Esophagus (tissue), 2 donors: ENCODE data around the gene MZB1. TPM values are rescaled to one million over a fixed set of nuclear protein-coding genes. Genes with fewer than 3 reads are reported as not detected.
"Not testable (repeated sequence)": the region's sequence is repeated elsewhere in the genome, so short reads cannot be mapped to it uniquely, and the experiment has no call there.

Experiments used
- H3K27ac ChIP-seq, 2 donors: one replicate each; pipeline ENCODE4 v1.5.1; 2013; ENCODE audit warnings: low read depth in 2 of 2, mild to moderate bottlenecking in 2 of 2, inconsistent platforms in 1 of 2, low read length in 1 of 2, moderate library complexity in 1 of 2
- H3K27me3 ChIP-seq, 2 donors: one replicate each; pipeline ENCODE4 v1.6.1; 2013; ENCODE audit warnings: low read length in 2 of 2, control low read depth in 1 of 2, mild to moderate bottlenecking in 1 of 2; ENCODE audit not compliant: insufficient read depth in 2 of 2, control insufficient read depth in 1 of 2
- H3K36me3 ChIP-seq, 2 donors: one replicate each; pipeline ENCODE4 v1.6.1; 2013; ENCODE audit warnings: low read length in 1 of 2; ENCODE audit not compliant: control insufficient read depth in 2 of 2, insufficient read depth in 2 of 2
- H3K4me1 ChIP-seq, 2 donors: one replicate each; pipeline ENCODE4 v1.6.1; 2013; ENCODE audit warnings: low read length in 1 of 2; ENCODE audit not compliant: control insufficient read depth in 2 of 2, insufficient read depth in 2 of 2
- H3K4me3 ChIP-seq, 2 donors: one replicate each; pipeline ENCODE4 v1.5.1; 2013; ENCODE audit warnings: low read length in 2 of 2, mild to moderate bottlenecking in 2 of 2, low read depth in 1 of 2, moderate library complexity in 1 of 2
- H3K9me3 ChIP-seq, 2 donors: one replicate each; pipeline ENCODE4 v1.6.1; 2013; ENCODE audit warnings: mild to moderate bottlenecking in 2 of 2, low read depth in 1 of 2, low read length in 1 of 2, moderate library complexity in 1 of 2; ENCODE audit not compliant: control insufficient read depth in 2 of 2, insufficient read depth in 1 of 2
- WGBS, 2 donors: extraction: QIAGEN DNeasy Blood & Tissue Kit; methylation state at CpG; one replicate each; pipeline ENCODE4 v1.1.7; 2013; 5-methylcytosine and 5-hydroxymethylcytosine counted together
- polyA plus RNA-seq, 2 donors: library from polyadenylated mRNA; stranded (reverse); fragments of 200-250 nt; gene quantifications; one replicate each; pipeline ENCODE4 v1.2.3, GENCODE V29; 2013
- donor health status: healthy with polysubstance abuse.
- donor health status: Bipolar disorder and iron deficiency.

Gene MZB1
- polyA plus RNA-seq, 2 donors: 0.47 to 0.67 TPM

GRCh38 chr5:139363937-139364336, 25.8 kb downstream of the MZB1 start:
- H3K36me3 ChIP-seq: peaks cover 3 to 11% of the 10 kb centered on the region in 2 donors
- 50 to 56% methylated on average over 2 of the region's 2 CpGs for WGBS, 2 donors

DNA sequence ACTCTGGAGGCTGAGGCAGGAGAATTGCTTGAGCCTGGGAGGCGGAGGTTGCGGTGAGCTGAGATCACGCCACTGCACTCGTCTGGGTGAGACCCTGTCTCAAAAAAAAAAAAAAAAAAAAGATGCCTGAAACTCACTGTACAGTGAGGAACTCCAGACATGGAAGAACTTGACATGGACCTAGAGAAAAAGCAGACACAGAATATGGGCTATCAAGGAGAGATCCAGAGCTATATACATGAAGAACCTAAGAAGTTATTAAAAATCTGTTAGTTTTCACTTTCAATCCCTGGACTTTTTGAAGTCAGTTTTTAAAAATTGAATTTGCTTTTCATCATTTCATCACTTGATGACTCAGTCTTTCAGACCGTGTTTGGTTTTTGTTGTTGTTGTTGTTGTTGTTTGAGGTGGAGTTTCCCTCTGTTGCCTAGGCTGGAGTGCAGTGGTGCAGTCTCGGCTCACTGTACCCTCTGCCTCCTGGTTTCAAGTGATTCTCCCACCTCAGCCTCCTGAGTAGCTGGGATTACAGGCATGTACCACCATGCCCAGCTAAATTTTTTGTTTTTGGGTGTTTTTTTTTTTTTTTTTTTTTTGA, 27.8 kb downstream of the MZB1 start:
- Histone ChIP-seq H3K4me1 (no peaks in the 10 kb centered on the region), H3K27ac (no peak overlapping the region), H3K36me3 (peaks cover 3 to 9% of the 10 kb centered on the region in 2 donors), H3K9me3 (no peaks in the 10 kb centered on the region), H3K27me3 (no peaks in the 10 kb centered on the region), H3K4me3 (no peak overlapping the region)
- WGBS, 2 donors: 81 to 83% methylated on average over 6 of the region's 6 CpGs

More at GRCh38 chr5:139363937-139364336, 25.8 kb downstream of the MZB1 start:
- Histone ChIP-seq H3K4me1 (no peaks in the 10 kb centered on the region), H3K27ac (no peak overlapping the region), H3K27me3 (no peaks in the 10 kb centered on the region), H3K4me3 (no peak overlapping the region), H3K9me3 (no peaks in the 10 kb centered on the region)

- Histone ChIP-seq H3K4me3 (no peak overlapping the region), H3K4me1 (no peaks in the 10 kb centered on the region), H3K36me3 (peaks cover 0 to 5% of the 10 kb centered on the region in 2 donors), H3K9me3 (no peaks in the 10 kb centered on the region), H3K27ac (no peak overlapping the region), H3K27me3 (no peaks in the 10 kb centered on the region)
- 95% methylated on average over 4 of the region's 4 CpGs for WGBS, 2 donors
These were observed 29.3 kb downstream of the MZB1 start for GRCh38 chr5:139360384-139360783.

DNA sequence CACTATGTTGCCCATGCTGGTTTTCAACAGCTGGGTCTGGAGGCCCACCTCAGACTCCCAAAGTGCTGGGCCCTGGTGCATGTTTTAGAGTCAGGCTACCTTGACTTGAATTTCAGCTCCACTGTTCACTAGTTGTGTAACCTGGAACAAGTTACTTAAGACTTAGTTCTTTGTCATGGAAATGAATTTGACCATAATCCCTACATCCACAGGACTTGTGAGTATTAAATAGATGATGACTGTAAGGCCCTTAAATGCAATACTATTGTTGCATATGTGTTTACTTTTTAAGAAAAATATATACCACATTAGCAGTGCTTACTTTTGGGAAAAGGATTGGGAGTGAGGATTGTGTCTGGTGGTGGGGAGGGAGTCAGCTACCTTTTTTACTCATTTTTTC, 31.6 kb downstream of the MZB1 start:
- no peaks in the 10 kb centered on the region for H3K27me3 ChIP-seq
- H3K9me3 ChIP-seq: no peaks in the 10 kb centered on the region
- H3K4me3 ChIP-seq: no peak overlapping the region
- H3K4me1 ChIP-seq: no peaks in the 10 kb centered on the region
- no peaks in the 10 kb centered on the region for H3K36me3 ChIP-seq
- no peak overlapping the region for H3K27ac ChIP-seq

DNA sequence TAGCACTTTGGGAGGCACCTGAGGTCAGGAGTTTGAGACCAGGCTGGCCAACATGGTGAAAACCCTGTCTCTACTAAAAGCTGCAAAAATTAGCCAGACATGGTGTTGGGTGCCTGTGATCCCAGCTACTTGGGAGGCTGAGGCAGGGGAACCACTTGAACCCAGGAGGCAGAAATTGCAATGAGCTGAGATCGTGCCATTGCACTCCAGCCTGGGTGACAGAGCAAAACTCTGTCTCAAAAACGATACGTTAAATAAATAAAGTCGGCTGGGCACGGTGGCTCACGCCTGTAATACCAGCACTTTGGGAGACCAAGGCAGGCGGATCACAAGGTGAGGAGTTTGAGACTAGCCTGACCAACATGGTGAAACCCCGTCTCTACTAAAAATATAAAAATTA, 33.8 kb downstream of the MZB1 start:
- H3K27ac ChIP-seq, H3K9me3 ChIP-seq, H3K4me3 ChIP-seq, H3K36me3 ChIP-seq, H3K4me1 ChIP-seq, H3K27me3 ChIP-seq: not testable (repeated sequence)
- WGBS, 2 donors: 95 to 99% methylated on average over 8 of the region's 8 CpGs

DNA sequence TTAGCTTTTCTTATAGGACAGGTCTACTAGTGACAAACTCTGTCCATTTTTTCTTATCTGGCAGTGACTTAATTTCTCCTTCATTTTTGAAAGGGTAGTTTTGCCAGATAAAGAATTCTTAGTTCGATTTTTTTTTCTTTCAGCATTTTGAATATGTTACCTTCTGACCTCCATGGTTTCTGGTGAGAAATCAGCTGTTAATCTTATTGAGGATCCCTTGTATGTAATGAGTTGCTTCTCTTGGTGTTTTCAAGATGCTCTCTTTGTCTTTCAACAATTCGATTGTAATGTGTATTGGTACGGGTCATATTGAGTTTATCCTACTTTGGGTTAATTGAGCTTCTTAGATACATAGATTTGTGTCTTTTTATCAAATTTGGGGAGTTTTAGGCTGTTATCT, 35.5 kb downstream of the MZB1 start:
- H3K4me3 ChIP-seq: no peak overlapping the region

DNA sequence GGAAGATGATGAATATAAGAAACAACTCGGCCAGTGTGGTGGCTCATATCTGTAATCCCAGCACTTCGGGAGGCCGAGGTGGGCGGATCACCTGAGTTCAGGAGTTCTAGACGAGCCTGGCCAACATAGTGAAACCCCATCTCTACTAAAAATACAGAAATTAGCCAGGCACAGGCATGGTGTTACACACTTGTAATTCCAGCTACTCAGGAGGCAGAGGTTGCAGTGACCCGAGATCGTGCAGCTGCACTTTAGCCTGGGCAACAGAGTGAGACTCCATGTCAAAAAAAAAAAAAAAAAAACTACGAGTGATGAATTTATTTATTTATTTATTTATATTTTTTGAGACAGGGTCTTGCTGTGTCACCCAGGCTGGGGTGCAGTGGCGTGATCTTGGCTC, 41.9 kb downstream of the MZB1 start:
- not testable (repeated sequence) for H3K36me3 ChIP-seq, H3K9me3 ChIP-seq, H3K4me1 ChIP-seq, H3K27ac ChIP-seq, H3K4me3 ChIP-seq, H3K27me3 ChIP-seq
- 90 to 94% methylated on average over 9 of the region's 9 CpGs for WGBS, 2 donors

More for the DNA sequence above, 35.5 kb downstream of the MZB1 start:
- H3K27ac ChIP-seq: no peak overlapping the region
- WGBS, 2 donors: 90 to 94% methylated on average over 3 of the region's 3 CpGs
- no peaks in the 10 kb centered on the region for H3K36me3 ChIP-seq
- H3K9me3 ChIP-seq: no peaks in the 10 kb centered on the region
- H3K27me3 ChIP-seq: no peaks in the 10 kb centered on the region
- no peaks in the 10 kb centered on the region for H3K4me1 ChIP-seq

DNA sequence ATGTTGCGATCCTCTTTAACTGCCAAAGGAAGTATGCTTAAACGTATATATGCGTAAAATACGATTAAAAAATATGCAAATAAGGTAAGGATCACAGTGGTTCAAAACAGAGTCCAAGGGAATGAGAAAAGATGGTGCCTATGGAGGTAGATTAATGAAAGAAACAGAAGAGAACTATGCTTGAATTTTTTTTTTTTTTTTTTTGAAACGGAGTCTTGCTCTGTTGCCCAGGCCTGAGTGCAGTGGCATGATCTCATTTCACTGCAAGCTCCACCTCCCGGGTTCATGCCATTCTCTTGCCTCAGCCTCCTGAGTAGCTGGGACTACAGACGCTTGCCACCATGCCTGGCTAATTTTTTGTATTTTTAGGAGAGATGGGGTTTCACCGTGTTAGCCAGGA, 44.3 kb downstream of the MZB1 start:
- H3K27ac ChIP-seq, H3K36me3 ChIP-seq, H3K4me3 ChIP-seq, H3K4me1 ChIP-seq, H3K9me3 ChIP-seq, H3K27me3 ChIP-seq: not testable (repeated sequence)
- 95 to 98% methylated on average over 8 of the region's 8 CpGs for WGBS, 2 donors

DNA sequence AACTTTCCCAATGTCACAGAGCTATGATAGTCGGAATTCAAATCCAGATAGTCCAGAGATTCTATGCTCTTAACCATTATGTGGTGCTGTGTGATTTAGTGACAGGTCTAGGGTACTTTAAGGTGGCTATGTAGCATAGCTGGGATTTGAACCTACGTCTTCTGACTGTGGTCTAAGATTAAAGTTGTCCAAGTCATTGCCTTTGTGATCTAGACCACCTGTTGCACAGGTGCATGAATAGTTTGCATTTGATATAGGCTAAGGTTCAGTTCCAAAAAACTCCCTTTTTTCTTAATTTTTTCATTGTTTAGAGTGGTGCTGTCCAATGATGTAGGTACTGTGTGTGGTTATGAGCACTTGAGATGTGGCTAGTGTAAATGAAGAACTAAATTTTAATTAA, 45.5 kb downstream of the MZB1 start:
- H3K4me1 ChIP-seq: no peaks in the 10 kb centered on the region

DNA sequence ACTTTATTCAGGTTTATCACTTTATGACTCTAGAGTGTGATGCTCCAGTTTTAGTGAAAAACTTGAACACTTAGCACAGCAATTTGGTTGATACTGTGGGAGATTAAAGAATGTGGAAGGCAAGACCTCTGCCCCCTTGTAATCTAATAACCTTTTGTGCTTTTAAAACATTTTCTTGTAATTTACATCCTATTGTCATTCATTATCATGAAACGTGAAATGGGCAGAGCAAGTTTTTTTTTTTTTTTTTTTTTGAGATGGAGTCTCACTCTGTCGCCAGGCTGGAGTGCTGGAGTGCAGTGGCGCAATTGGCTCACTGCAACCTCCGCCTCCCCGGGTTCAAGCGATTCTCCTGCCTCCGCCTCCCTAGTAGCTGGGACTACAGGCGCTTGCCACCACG, 46.2 kb downstream of the MZB1 start:
- H3K4me3 ChIP-seq: peak overlapping the region in 1 of 2 donors; percentile 83
- no peaks in the 10 kb centered on the region for H3K27me3 ChIP-seq
- H3K27ac ChIP-seq: no peak overlapping the region
- H3K36me3 ChIP-seq: no peaks in the 10 kb centered on the region
- no peaks in the 10 kb centered on the region for H3K4me1 ChIP-seq
- H3K9me3 ChIP-seq: no peaks in the 10 kb centered on the region
- WGBS, 2 donors: 79 to 83% methylated on average over 9 of the region's 9 CpGs

More for the DNA sequence above, 45.5 kb downstream of the MZB1 start:
- H3K4me3 ChIP-seq: no peak overlapping the region
- no peaks in the 10 kb centered on the region for H3K36me3 ChIP-seq
- H3K27ac ChIP-seq: no peak overlapping the region
- WGBS, 2 donors: 67 to 79% methylated on average over 2 of the region's 2 CpGs
- no peaks in the 10 kb centered on the region for H3K9me3 ChIP-seq
- no peaks in the 10 kb centered on the region for H3K27me3 ChIP-seq
